HTR-8/SVneo (cell line): ENCODE measurements around the gene TBL3.
"Not testable (repeated sequence)": the region's sequence is repeated elsewhere in the genome, so short reads cannot be mapped to it uniquely, and the experiment has no call there.

Experiments
- DNase-seq: peaks from one replicate; pipeline ENCODE4 v3.0.0; 2011; ENCODE audit warnings: low spot score, mixed read lengths; ENCODE audit not compliant: insufficient read length
- FAIRE-seq: peaks from 2 replicates; lab custom pipeline; 2011; peaks lifted over from hg19 to GRCh38; lab: Jason Lieb, UNC

TBL3 gene

DNA sequence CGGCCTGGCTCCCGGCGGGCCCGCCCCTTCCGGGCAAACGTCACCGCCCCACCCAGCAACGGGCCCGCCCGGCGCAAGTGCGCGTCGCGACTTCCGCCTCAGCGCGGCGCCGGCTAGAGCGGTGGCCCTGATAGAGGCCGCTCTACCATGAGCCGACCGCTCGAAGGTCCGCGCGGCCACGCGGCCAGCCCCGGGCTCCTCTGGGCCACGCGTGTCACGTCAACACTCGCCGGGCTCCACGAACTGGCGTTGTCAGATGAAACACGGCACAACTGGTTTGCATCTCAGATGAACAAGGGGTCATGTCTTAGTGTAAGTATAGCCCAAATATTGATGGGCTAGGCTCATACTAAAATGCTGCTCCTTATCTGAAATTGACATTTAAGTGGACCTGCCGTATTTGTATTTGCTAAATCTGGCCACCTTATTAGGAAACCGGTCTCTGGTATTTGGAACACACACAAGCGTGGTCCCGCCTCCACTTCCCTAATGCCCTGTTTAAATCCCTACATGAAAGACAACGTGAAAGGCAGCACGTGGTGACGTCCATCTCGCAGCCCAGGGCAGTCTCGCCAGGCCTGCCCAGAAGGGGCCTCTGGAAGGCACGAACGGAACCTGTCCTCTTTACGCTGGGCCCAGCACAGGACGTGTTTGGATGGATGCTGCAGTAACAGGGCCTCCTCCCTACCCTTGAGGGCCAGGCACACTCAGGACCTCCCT, 38.1 kb downstream of the TBL3 start, which contains the start of gene ZNF598:
Gene ZNF598 (minus strand): TSS at position 31 of the 720 bp plus-strand sequence.
- DNase-seq (peak; percentile 92), FAIRE-seq (peak; percentile 88)

DNA sequence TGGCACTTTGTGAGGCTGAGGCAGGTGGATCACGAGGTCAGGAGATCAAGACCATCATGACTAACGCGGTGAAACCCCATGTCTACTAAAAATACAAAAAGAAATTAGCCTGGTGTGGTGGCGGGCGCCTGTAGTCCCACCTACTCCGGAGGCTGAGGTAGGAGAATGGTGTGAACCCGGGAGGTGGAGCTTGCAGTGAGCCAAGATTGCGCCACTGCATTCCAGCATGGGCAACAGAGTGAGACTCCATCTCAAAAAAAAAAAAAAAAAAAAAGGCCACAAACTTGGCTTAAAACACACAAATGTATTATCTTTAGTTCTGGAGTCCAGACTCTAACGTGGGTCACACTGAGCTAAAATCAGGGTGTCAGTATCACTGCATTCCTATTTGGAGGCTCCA, 39.9 kb downstream of the TBL3 start:
- FAIRE-seq, DNase-seq: not testable (repeated sequence)

- DNase-seq (no peak), FAIRE-seq (no peak)
Observed at GRCh38 chr16:2013527-2013926, 41.7 kb downstream of the TBL3 start.

- FAIRE-seq (no peak), DNase-seq (no peak)
Observed at GRCh38 chr16:2015117-2015946, 43.5 kb downstream of the TBL3 start.

- FAIRE-seq (no peak), DNase-seq (no peak)
Observed at GRCh38 chr16:2015947-2016208, 44.0 kb downstream of the TBL3 start.

DNA sequence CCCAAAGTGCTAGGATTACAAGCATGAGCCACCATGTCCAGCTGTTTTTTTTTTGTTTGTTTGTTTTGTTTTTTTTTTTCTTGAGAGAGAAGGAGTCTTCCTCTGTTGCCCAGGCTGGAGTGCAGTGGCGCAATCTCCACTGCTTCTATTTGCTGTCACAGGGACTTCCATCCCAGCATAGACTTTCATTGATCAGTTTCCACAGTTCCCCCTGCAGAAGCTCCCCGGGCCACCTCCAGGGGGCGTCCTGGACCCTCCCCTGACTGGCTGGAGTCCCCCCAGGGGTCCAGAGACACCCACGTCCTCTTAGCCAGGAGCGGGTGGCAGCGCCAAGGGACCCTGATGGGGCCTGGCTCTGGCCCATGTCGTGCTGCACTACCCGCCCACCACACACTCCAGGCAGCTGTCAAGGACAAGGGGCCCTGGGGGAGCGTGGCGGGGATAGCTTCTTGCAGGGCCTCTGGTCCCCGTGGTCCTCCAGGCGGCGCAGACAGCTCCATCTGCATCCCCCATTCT, 44.6 kb downstream of the TBL3 start:
- DNase-seq = no peak
- FAIRE-seq = no peak

DNA sequence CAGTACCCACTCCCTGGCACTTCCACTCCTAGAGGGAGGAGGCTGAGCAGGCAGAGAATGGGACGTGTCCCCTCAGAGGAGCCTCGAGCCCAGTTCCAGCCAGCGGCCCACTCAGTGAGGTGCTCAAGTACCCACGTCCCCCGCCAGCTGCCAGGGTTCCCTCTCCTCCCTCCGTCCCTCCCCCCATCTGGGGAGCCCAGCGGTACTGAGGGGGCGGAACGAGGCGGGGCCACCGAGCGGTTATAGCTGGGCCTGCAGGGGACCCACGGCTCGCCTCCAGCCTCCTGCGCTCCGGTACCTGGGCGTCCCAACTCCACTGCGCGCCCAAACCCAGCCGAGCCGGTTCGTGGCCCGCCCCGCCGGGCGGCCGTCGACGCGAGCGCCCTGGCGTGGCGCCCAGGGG, 47.7 kb downstream of the TBL3 start, which contains the start of gene NPW:
Gene NPW (plus strand): TSS at position 268 of the 403 bp plus-strand sequence.
- FAIRE-seq (no peak), DNase-seq (no peak)

- FAIRE-seq (no peak), DNase-seq (no peak)
Observed at GRCh38 chr16:2019921-2020831, 48.3 kb downstream of the TBL3 start.

GRCh38 chr16:2022723-2023091, 50.9 kb downstream of the TBL3 start:
- FAIRE-seq (peak; percentile 90), DNase-seq (no peak)

DNA sequence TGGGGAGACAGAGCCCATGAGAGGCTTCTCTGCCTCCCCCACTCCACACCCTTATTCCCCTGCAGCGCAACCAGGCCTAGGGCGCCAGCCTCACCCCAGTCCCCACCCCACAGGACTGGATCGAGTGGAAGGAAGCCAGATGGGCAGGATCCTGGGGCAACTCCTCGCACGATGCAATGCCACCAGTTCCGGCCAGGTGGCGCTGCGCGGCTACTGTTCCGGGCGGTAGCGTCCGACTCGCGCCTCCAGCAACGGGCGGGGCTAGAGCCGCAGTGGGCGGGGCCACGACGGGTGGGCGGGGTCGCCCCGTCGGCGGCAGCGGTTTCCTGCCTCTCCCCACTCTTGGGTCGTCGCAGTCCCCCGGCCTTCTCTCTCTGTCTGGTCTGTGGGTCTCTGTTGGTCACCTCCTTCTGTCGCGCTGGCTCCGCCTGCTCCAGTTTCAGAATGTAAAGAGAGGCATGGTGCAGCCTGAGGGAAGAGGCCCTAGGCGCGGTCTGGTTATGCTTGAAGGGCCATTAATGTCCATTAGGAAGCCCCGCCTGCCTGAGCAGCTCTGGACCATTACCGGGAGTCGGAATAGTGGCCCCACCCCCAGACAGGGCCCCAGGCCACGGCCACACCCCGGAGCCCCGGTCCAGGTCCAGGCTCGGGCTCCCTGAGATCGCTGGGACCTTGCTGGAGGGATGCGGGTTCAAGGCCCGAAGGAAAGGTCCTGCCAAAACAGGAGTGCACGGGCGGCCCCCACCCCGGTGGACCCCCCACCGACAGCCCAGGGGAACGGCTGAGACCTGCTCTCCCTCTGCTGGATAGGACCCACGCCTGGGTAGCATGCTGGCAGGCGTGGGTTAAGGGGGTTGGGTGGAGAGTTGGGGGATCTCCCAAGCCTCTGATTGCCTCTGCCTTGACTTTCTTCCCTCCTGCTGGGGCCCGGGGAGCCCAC, 51.5 kb downstream of the TBL3 start:
- FAIRE-seq (peak; percentile 95), DNase-seq (peak; percentile 92)

DNA sequence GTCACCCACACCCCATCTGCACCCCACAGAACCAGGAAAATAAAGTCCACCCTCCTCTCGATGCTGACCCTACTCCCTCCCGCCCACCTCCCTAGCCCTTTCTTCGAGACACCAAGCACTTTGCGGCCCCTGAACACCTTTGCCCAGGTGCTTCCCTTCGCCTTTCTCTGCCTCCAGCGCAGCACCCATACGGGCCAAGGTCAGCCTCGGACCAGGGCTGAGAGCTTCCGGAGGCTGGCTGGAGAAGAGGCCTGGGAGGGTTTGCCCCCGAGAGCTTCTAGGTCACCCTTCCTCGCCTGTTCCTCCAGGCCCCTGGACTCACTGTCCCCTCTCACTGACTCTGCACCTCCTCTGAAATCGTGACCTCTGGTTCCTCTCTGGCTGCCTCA, 52.2 kb downstream of the TBL3 start:
- FAIRE-seq = no peak

GRCh38 chr16:2025251-2025650, 53.4 kb downstream of the TBL3 start:
- FAIRE-seq = no peak
- no peak for DNase-seq

More for the DNA sequence above, 52.2 kb downstream of the TBL3 start:
- DNase-seq = no peak

DNA sequence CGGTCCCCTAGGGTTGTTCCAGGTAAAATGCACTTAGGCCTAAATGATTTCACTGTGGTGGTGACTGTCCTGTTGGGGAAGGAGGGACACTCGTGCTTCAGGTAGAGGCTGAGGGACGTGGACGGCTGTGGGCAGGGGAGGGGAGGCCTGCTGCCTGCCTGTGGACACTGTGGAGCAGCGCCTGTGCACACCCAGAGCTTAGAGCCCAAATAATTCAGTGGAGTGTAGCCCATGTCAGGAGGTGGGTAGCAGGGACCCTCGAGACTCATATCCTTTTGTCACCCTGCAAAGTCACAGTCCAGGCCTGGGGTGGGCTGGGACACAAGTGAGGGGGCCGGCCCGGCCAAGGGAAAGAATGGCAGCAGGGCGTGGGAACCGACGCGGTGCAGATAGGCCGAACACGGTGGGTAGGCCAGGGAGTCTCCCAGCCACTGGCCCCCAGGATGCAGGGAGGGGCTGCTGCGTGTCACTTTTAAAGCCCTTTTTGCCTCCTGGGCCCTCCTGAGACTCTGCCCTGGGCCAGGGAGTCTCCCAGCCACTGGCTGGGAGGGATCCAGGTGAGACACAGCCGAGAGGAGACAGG, 54.1 kb downstream of the TBL3 start:
- DNase-seq = no peak
- no peak for FAIRE-seq

DNA sequence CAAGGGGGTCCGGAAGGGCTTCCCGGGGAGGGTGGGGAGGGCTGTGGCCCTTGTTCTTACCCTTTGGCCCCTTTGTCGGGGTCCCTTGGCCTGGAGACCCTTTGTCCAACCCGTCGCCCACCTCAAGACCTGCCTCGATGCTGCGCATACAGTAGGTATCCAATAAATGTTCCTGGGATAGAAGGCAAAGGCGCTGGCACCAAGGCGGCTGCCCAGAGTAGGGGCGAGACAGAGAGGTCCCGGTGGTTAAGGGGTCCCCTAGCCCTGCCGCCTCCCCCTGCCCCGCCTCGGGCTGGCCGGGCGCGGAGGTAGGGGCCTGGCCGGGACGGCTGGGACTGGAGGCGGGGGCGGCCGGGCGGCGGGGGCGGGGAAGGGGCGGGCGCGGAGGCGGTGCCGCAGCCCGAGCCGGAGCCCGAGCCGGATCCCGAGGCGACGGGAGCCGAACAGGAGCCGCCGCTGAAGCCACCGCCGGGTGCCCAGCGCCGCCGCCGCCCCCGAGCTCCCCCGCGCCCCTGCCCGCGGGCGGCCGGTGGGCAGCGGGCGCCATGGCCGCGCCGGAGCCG, 54.7 kb downstream of the TBL3 start, which contains the start of gene NHERF2:
Gene NHERF2 (plus strand): TSS at position 442 of the 563 bp plus-strand sequence. CDS start 104 bp downstream, at position 546.
- no peak for DNase-seq
- no peak for FAIRE-seq

DNA sequence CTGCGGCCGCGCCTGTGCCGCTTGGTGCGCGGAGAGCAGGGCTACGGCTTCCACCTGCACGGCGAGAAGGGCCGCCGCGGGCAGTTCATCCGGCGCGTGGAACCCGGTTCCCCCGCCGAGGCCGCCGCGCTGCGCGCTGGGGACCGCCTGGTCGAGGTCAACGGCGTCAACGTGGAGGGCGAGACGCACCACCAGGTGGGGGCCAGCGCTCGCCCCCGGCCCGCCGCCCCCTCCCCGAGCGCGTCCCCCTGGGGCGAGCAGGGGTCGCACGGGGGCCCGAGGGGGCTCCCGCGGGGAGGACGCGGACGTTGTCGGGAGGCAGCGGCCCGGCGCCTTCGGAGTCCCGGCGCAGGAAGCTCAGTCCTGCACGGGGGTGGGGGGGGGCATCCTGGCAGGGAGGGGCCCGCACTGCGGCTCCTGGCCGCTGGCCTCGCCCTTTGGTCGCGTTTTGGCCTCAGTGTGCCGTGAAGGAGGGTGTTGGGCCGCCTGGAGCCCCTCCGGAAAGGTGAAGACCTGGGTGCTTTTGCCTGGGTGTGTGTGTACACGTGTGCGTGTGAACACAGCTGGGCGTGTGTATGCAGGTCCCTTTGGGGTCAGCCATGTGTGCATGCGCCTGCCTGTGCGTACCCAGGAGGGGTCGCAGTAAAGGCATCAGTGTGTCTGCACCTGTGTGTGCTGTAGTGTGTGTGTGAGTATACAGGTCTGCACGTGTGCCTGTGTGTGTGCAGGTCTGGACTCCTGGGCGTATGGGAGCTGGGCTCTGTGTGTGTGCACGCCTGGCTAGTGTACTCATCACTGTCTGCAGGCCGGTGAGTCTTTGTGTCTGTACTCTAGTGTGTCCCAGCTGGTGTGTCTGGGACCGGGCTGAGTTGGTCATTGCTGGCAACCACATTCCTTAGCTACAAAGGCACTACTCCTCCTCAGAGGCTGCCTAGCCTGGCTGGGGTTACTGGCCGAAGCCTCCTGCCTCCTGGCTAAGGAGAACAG, 55.5 kb downstream of the TBL3 start:
- DNase-seq (no peak), FAIRE-seq (peak; percentile 94)

- no peak for FAIRE-seq
- DNase-seq = no peak
Observed at GRCh38 chr16:2028146-2028545, 56.3 kb downstream of the TBL3 start.

- FAIRE-seq (no peak), DNase-seq (no peak)
Observed at GRCh38 chr16:2028620-2029220, 56.9 kb downstream of the TBL3 start.
